Activated B cell treated with CpG ODN at 0.5 μM for 24 hours (primary cell): Measurements from ENCODE around the gene PGAP2. TPM values are rescaled to one million over a fixed set of nuclear protein-coding genes. Genes with fewer than 3 reads are reported as not detected.
"Not testable (repeated sequence)": the region's sequence is repeated elsewhere in the genome, so short reads cannot be mapped to it uniquely, and the experiment has no call there.

Source experiments
- ATAC-seq: fragments of 200-7000 bp; cut with Tn5 transposase; one replicate; pipeline ENCODE4 v1.10.0; 2021; ENCODE audit warnings: low read depth, mild to moderate bottlenecking, moderate library complexity
- CTCF ChIA-PET: fragments of 350-600 bp; sonication (Branson Sonifier 250); formaldehyde crosslinking; loops from one replicate; lab custom pipeline; 2021; ENCODE audit warnings: antibody characterized with exemption; lab: Charles Lee
- POLR2A ChIA-PET: fragments of 350-600 bp; sonication (Branson Sonifier 250); formaldehyde crosslinking; loops from one replicate; lab custom pipeline; 2021; ENCODE audit warnings: antibody characterized with exemption; lab: Charles Lee
- DNase-seq: peaks from one replicate; pipeline ENCODE4 v3.0.0; 2022
- H3K27ac Mint-ChIP-seq: one replicate; pipeline ENCODE4 v1.8.0; 2020; ENCODE audit warnings: mixed read lengths
- H3K27me3 Mint-ChIP-seq: one replicate; pipeline ENCODE4 v1.8.0; 2021; ENCODE audit warnings: mixed read lengths
- H3K36me3 Mint-ChIP-seq: one replicate; pipeline ENCODE4 v1.8.0; 2021; ENCODE audit warnings: low read depth, mixed read lengths
- H3K4me1 Mint-ChIP-seq: one replicate; pipeline ENCODE4 v1.8.0; 2021; ENCODE audit warnings: mixed read lengths
- H3K4me3 Mint-ChIP-seq: one replicate; pipeline ENCODE4 v1.8.0; 2020; ENCODE audit warnings: mild to moderate bottlenecking, mixed read lengths
- H3K9me3 Mint-ChIP-seq: one replicate; pipeline ENCODE4 v1.8.0; 2020; ENCODE audit warnings: mixed read lengths
- CTCF ChIP-seq: fragments of 200-600 bp; IDR thresholded peaks from one replicate; pipeline ENCODE4 v1.8.0; 2022; ENCODE audit warnings: antibody characterized with exemption, mild to moderate bottlenecking
- intact Hi-C: fragments of 100-400 bp; cut with micrococcal nuclease; formaldehyde crosslinking; loops from one replicate; pipeline ENCODE4 v1.15.1; 2024
- total RNA-seq: library from RNA; stranded (reverse); gene quantifications from 2 replicates; pipeline ENCODE4 v1.2.3, GENCODE V29; 2022

Gene PGAP2
- total RNA-seq, 1 donor from 2014 or later = 25.0 TPM

- intact Hi-C loops = no loop called here
- Mint-ChIP-seq H3K36me3 (peaks cover 34% of the 10 kb centered on the region), H3K27me3 (no peaks in the 10 kb centered on the region), H3K27ac (peak overlapping the region; percentile 51), H3K4me1 (peaks cover 62% of the 10 kb centered on the region), H3K9me3 (no peaks in the 10 kb centered on the region), H3K4me3 (no peak overlapping the region)
- ATAC-seq (no peak), DNase-seq (no peak)
- no peak for TF ChIP-seq CTCF
- ChIA-PET CTCF (no interaction called here), POLR2A (interaction anchor here (1.8 kb wide), 1 partner anchor 22 kb away, joined by 12 read pairs; the partner anchor contains the start of gene PGAP2)
These were observed 21.5 kb upstream of the PGAP2 start for GRCh38 chr11:3786781-3787428.

GRCh38 chr11:3794387-3794786 is 14.0 kb upstream of the PGAP2 start:
- H3K27me3 Mint-ChIP-seq, H3K4me3 Mint-ChIP-seq, DNase-seq, CTCF ChIA-PET, ATAC-seq, H3K9me3 Mint-ChIP-seq, H3K27ac Mint-ChIP-seq, intact Hi-C loops: not testable (repeated sequence)
- POLR2A ChIA-PET = interaction anchor here (0.7 kb wide), 1 partner anchor 18 kb away, joined by 3 read pairs; no protein-coding TSS in a partner anchor
- H3K4me1 Mint-ChIP-seq = peaks cover 51% of the 10 kb centered on the region
- H3K36me3 Mint-ChIP-seq = peaks cover 46% of the 10 kb centered on the region

- intact Hi-C loops = loop anchor here (2.0 to 5.0 kb wide), 2 partner anchors 99 to 1393 kb away; partner anchors contain the start of gene TSSC4
- Mint-ChIP-seq H3K9me3 (no peaks in the 10 kb centered on the region), H3K36me3 (peaks cover 40% of the 10 kb centered on the region), H3K27ac (peak overlapping the region; percentile 99), H3K4me1 (peaks cover 48% of the 10 kb centered on the region), H3K27me3 (no peaks in the 10 kb centered on the region), H3K4me3 (peak overlapping the region; percentile 98)
- ChIA-PET POLR2A (interaction anchor here (2.4 to 5.6 kb wide), 3 partner anchors 7 to 45 kb away, joined by 8 to 74 read pairs (median 26); partner anchors contain the start of genes PGAP2 and RHOG), CTCF (interaction anchor here (1.0 to 1.7 kb wide), 3 partner anchors 10 to 277 kb away, joined by 3 to 6 read pairs (median 3); no protein-coding TSS in a partner anchor)
- DNase-seq = no peak
- TF ChIP-seq CTCF = no peak
- no peak for ATAC-seq
These were observed 13.0 kb upstream of the PGAP2 start for GRCh38 chr11:3795131-3796001.

GRCh38 chr11:3796002-3796311 is 12.4 kb upstream of the PGAP2 start:
- Mint-ChIP-seq H3K27ac (peak overlapping the region; percentile 99), H3K4me3 (peak overlapping the region; percentile 98), H3K4me1 (peaks cover 43% of the 10 kb centered on the region), H3K36me3 (peaks cover 35% of the 10 kb centered on the region), H3K27me3 (no peaks in the 10 kb centered on the region), H3K9me3 (no peaks in the 10 kb centered on the region)
- POLR2A ChIA-PET = interaction anchor here (2.4 to 5.6 kb wide), 3 partner anchors 8 to 44 kb away, joined by 8 to 74 read pairs (median 26); partner anchors contain the start of genes PGAP2 and RHOG
- no peak for DNase-seq
- intact Hi-C loops = loop anchor here (2.0 to 5.0 kb wide), 2 partner anchors 99 to 1394 kb away; partner anchors contain the start of gene TSSC4
- no peak for ATAC-seq
- TF ChIP-seq CTCF = no peak
- CTCF ChIA-PET = interaction anchor here (0.9 to 1.7 kb wide), 4 partner anchors 11 to 277 kb away, joined by 3 to 6 read pairs (median 3); partner anchors contain the start of gene RHOG

- Mint-ChIP-seq H3K27ac (peak overlapping the region; percentile 99), H3K4me1 (peaks cover 43% of the 10 kb centered on the region), H3K9me3 (no peaks in the 10 kb centered on the region), H3K36me3 (peaks cover 35% of the 10 kb centered on the region), H3K27me3 (no peaks in the 10 kb centered on the region), H3K4me3 (peak overlapping the region; percentile 98)
- ChIA-PET POLR2A (interaction anchor here (2.4 to 5.6 kb wide), 3 partner anchors 8 to 44 kb away, joined by 8 to 74 read pairs (median 26); partner anchors contain the start of genes PGAP2 and RHOG), CTCF (interaction anchor here (0.9 to 1.7 kb wide), 3 partner anchors 13 to 276 kb away, joined by 3 to 6 read pairs (median 3); partner anchors contain the start of gene RHOG)
- DNase-seq = no peak
- ATAC-seq = no peak
- no peak for TF ChIP-seq CTCF
- intact Hi-C loops = loop anchor here (2.0 to 5.0 kb wide), 2 partner anchors 98 to 1394 kb away; partner anchors contain the start of gene TSSC4
These were observed 12.0 kb upstream of the PGAP2 start for GRCh38 chr11:3796346-3796745.
